Loucy (cell line): ENCODE data around the gene CCDC88C.

ENCODE experiments used
- H2AFZ ChIP-seq: fragments of 200-600 bp; sonication (generic); 2 replicates; pipeline ENCODE4 v1.6.0; 2016; ENCODE audit warnings: antibody characterized with exemption, mild to moderate bottlenecking, low read length, moderate library complexity
- H3F3A ChIP-seq: fragments of 200-600 bp; 2 replicates; pipeline ENCODE4 v1.6.0; 2016; ENCODE audit warnings: antibody characterized with exemption, low read depth, mild to moderate bottlenecking
- H3K27me3 ChIP-seq: fragments of 200-600 bp; sonication (generic); 2 replicates; pipeline ENCODE4 v1.6.1; 2014; ENCODE audit warnings: low read length, mild to moderate bottlenecking; ENCODE audit not compliant: insufficient read depth, poor library complexity, severe bottlenecking
- H3K36me3 ChIP-seq: fragments of 200-600 bp; sonication (generic); 2 replicates; pipeline ENCODE4 v1.6.1; 2016; ENCODE audit warnings: low read length; ENCODE audit not compliant: insufficient read depth
- H3K4me1 ChIP-seq: fragments of 200-600 bp; sonication (generic); 2 replicates; pipeline ENCODE4 v1.5.1; 2014; ENCODE audit warnings: low read length, mild to moderate bottlenecking; ENCODE audit not compliant: insufficient read depth, poor library complexity, severe bottlenecking
- H3K4me2 ChIP-seq: fragments of 200-600 bp; sonication (generic); 2 replicates; pipeline ENCODE4 v1.6.0; 2014; ENCODE audit warnings: antibody characterized with exemption, low read length, low read depth, mild to moderate bottlenecking; ENCODE audit not compliant: poor library complexity, severe bottlenecking
- H3K4me3 ChIP-seq: fragments of 200-600 bp; sonication (generic); 2 replicates; pipeline ENCODE4 v1.5.1; 2014; ENCODE audit warnings: low read length, mild to moderate bottlenecking, mixed read lengths; ENCODE audit not compliant: poor library complexity, severe bottlenecking
- H3K79me2 ChIP-seq: fragments of 200-600 bp; sonication (generic); 2 replicates; pipeline ENCODE4 v1.6.1; 2014; ENCODE audit warnings: low read length; ENCODE audit not compliant: insufficient read depth
- H3K9ac ChIP-seq: fragments of 200-600 bp; sonication (generic); 2 replicates; pipeline ENCODE4 v1.6.0; 2014; ENCODE audit warnings: mild to moderate bottlenecking, low read depth, low read length, moderate library complexity; ENCODE audit not compliant: poor library complexity, severe bottlenecking
- H3K9me2 ChIP-seq: fragments of 200-600 bp; sonication (generic); replicated peaks from 2 replicates; pipeline ENCODE4 v1.6.1; 2016; ENCODE audit warnings: low read depth, low read length, mixed read lengths
- H3K9me3 ChIP-seq: fragments of 200-600 bp; sonication (generic); 2 replicates; pipeline ENCODE4 v1.6.1; 2014; ENCODE audit warnings: mild to moderate bottlenecking, antibody characterized with exemption, low read length, low read depth; ENCODE audit not compliant: insufficient read depth
- H4K20me1 ChIP-seq: fragments of 200-600 bp; sonication (generic); 2 replicates; pipeline ENCODE4 v1.6.0; 2014; ENCODE audit warnings: antibody characterized with exemption, low read length, mild to moderate bottlenecking; ENCODE audit not compliant: insufficient read depth, poor library complexity, severe bottlenecking
- CTCF ChIP-seq: fragments of 200-600 bp; sonication (generic); conservative IDR thresholded peaks from 2 replicates; pipeline ENCODE4 v1.5.1; 2014; ENCODE audit warnings: mild to moderate bottlenecking, antibody characterized with exemption, low read length
- EZH2phosphoT487 ChIP-seq: fragments of 200-600 bp; IDR thresholded peaks from 2 replicates; pipeline ENCODE4 v1.6.1; 2018; ENCODE audit warnings: antibody characterized with exemption, mild to moderate bottlenecking, moderate library complexity, borderline replicate concordance

CCDC88C gene

GRCh38 chr14:91379579-91379932, 38.1 kb downstream of the CCDC88C start:
- peaks cover 100% of the 10 kb centered on the region for H3K79me2 ChIP-seq
- peaks cover 95% of the 10 kb centered on the region for H4K20me1 ChIP-seq
- H3K36me3 ChIP-seq = peaks cover 18% of the 10 kb centered on the region; the same call in 1 of the 2 replicates
- H3K4me2 ChIP-seq = no peak overlapping the region
- no peaks in the 10 kb centered on the region for H3K9me3 ChIP-seq
- no peaks in the 10 kb centered on the region for H3K27me3 ChIP-seq
- H2AFZ ChIP-seq = no peak overlapping the region
- no peak overlapping the region for H3K9ac ChIP-seq
- no peak overlapping the region for H3K4me3 ChIP-seq
- no peaks in the 10 kb centered on the region for H3K9me2 ChIP-seq
- H3K4me1 ChIP-seq = peaks cover 40% of the 10 kb centered on the region
- no peak for TF ChIP-seq EZH2phosphoT487
- TF ChIP-seq CTCF = no peak
- H3F3A ChIP-seq = no peaks in the 10 kb centered on the region

GRCh38 chr14:91378930-91379578, 38.6 kb downstream of the CCDC88C start:
- Histone ChIP-seq H3K36me3 (peaks cover 18% of the 10 kb centered on the region; the same call in 1 of the 2 replicates), H3K79me2 (peaks cover 100% of the 10 kb centered on the region), H3K4me2 (no peak overlapping the region), H4K20me1 (peaks cover 95% of the 10 kb centered on the region), H3K27me3 (no peaks in the 10 kb centered on the region), H3K9ac (no peak overlapping the region), H3K9me2 (no peaks in the 10 kb centered on the region), H3K4me3 (no peak overlapping the region), H3K4me1 (peaks cover 45% of the 10 kb centered on the region), H2AFZ (no peak overlapping the region), H3F3A (0 out of 2 replicates have a peak, but pooled peaks cover 3% of the 10 kb centered on the region), H3K9me3 (no peaks in the 10 kb centered on the region)
- no peak for TF ChIP-seq CTCF

GRCh38 chr14:91377700-91378652, 39.6 kb downstream of the CCDC88C start:
- no peaks in the 10 kb centered on the region for H3K9me3 ChIP-seq
- no peak overlapping the region for H3K4me3 ChIP-seq
- H3K36me3 ChIP-seq = peaks cover 18% of the 10 kb centered on the region; the same call in 1 of the 2 replicates
- H3K9me2 ChIP-seq = no peaks in the 10 kb centered on the region
- H3K4me1 ChIP-seq = peaks cover 56% of the 10 kb centered on the region
- H3F3A ChIP-seq = peaks cover 10% of the 10 kb centered on the region; the same call in 1 of the 2 replicates
- H3K9ac ChIP-seq = no peak overlapping the region
- H4K20me1 ChIP-seq = peaks cover 93% of the 10 kb centered on the region
- H3K4me2 ChIP-seq = no peak overlapping the region
- H3K27me3 ChIP-seq = no peaks in the 10 kb centered on the region
- H3K79me2 ChIP-seq = peaks cover 93% of the 10 kb centered on the region
- no peak overlapping the region for H2AFZ ChIP-seq
- TF ChIP-seq EZH2phosphoT487 (no peak), CTCF (no peak)
